ENCODE data around the gene GPR3. TPM values are rescaled to one million over a fixed set of nuclear protein-coding genes. Genes with fewer than 3 reads are reported as not detected.

The GPR3 gene
- total RNA-seq, 1 experiment from 2014 or later = 4.4 TPM

GRCh38 chr1:27427329-27427728 is 34.9 kb downstream of the GPR3 start:
- peaks cover 45 to 46% of the 10 kb centered on the region in 2 experiments for H3K4me1 Mint-ChIP-seq
- H3K9me3 Mint-ChIP-seq = no peaks in the 10 kb centered on the region
- DNase-seq = no peak
- no peak overlapping the region for H3K4ac ChIP-seq (ENCODE audit: low read depth, low read length)
- H3K27me3 Mint-ChIP-seq (ENCODE audit: low read depth) = no peaks in the 10 kb centered on the region
- no peak overlapping the region for H4K8ac ChIP-seq (replicated peaks; ENCODE audit: insufficient read length, low read depth, low read length)
- H2BK20ac ChIP-seq (ENCODE audit: low read depth, low read length, poor library complexity, severe bottlenecking) = no peak overlapping the region
- H3T11ph ChIP-seq (ENCODE audit: low read length) = no peak overlapping the region
- no peak overlapping the region for H4K91ac ChIP-seq (ENCODE audit: insufficient read length, low read depth, low read length)
- no CpG with 5 or more reads among the region's 2 CpGs for WGBS (ENCODE audit: extremely low coverage, insufficient read length, low lambda C conversion rate)
- no peak overlapping the region for H3K27ac ChIP-seq (ENCODE audit: insufficient read length, low read depth, low read length)
- H2BK120ac ChIP-seq (ENCODE audit: low read depth, low read length, poor library complexity, severe bottlenecking) = no peak overlapping the region
- no peak overlapping the region for H3K14ac ChIP-seq (ENCODE audit: insufficient read depth, low read length)
- H3K18ac ChIP-seq (ENCODE audit: insufficient read length, low read depth, low read length) = no peak overlapping the region
- no peak overlapping the region for H2AK5ac ChIP-seq (ENCODE audit: insufficient read length, low read length)
- H3K23ac ChIP-seq (ENCODE audit: insufficient read length, low read depth, low read length) = no peak overlapping the region
- H3K27me3 ChIP-seq (ENCODE audit: insufficient read depth, low read length) = no peaks in the 10 kb centered on the region
- no peak for TF ChIP-seq CTCF (conservative IDR thresholded peaks at IDR 0.05)
- no peak overlapping the region for H4K5ac ChIP-seq (ENCODE audit: insufficient read length, low read depth, low read length)
- H2AFZ ChIP-seq (ENCODE audit: low read length) = no peak overlapping the region
- no peak overlapping the region for H2BK12ac ChIP-seq (ENCODE audit: insufficient read length, low read depth, low read length)
- H3K4me2 ChIP-seq (ENCODE audit: insufficient read depth, insufficient read length, low read length) = no peak overlapping the region
- H3K4me3 Mint-ChIP-seq = no peak overlapping the region
- peaks cover 12 to 19% (median 18%) of the 10 kb centered on the region in 3 experiments; a peak in 6 of 7 replicates for H3K36me3 Mint-ChIP-seq (ENCODE audit: insufficient read depth in 1 of 3, low read depth in 3 of 3)
- H3K27ac Mint-ChIP-seq = peak overlapping the region in 1 of 3 experiments; percentile 96; a peak in 2 of 7 replicates
- no peaks in the 10 kb centered on the region for H3K23me2 ChIP-seq (ENCODE audit: insufficient read length, low read depth, low read length, poor library complexity, severe bottlenecking)
- no peak overlapping the region for H3K9ac ChIP-seq (ENCODE audit: extremely low read depth, insufficient read length, low read length)
- H2BK15ac ChIP-seq (ENCODE audit: low read depth, low read length) = no peak overlapping the region
- no peak overlapping the region for H3K56ac ChIP-seq (ENCODE audit: insufficient read length, low read depth, low read length)
- peaks cover 1% of the 10 kb centered on the region; the same call in 1 of the 2 replicates for H3K79me2 ChIP-seq (ENCODE audit: insufficient read depth, low read length)
- no peaks in the 10 kb centered on the region for H3K79me1 ChIP-seq (ENCODE audit: insufficient read depth, low read depth, low read length, poor library complexity, severe bottlenecking)
- peaks cover 15% of the 10 kb centered on the region; the same call in 1 of the 2 replicates for H3K4me1 ChIP-seq (ENCODE audit: insufficient read depth, low read length)
- H4K20me1 ChIP-seq (ENCODE audit: control insufficient read depth, insufficient read depth, insufficient read length) = no peaks in the 10 kb centered on the region
- no peaks in the 10 kb centered on the region for H3K9me3 ChIP-seq (ENCODE audit: control insufficient read depth, low read depth, low read length)
- H2BK5ac ChIP-seq (ENCODE audit: insufficient read length, low read length) = no peak overlapping the region

All from H9 (cell line).